Glutamatergic neuron (in vitro differentiated cells): ENCODE results near the gene CARMIL1. TPM values are rescaled to one million over a fixed set of nuclear protein-coding genes. Genes with fewer than 3 reads are reported as not detected.

ENCODE experiments used
- DNase-seq: peaks from one replicate; pipeline ENCODE4 v3.0.0; 2022
- H3K27ac Mint-ChIP-seq: one replicate; pipeline ENCODE4 v1.8.0; 2020; ENCODE audit warnings: mild to moderate bottlenecking, mixed read lengths, inconsistent platforms; ENCODE audit not compliant: unreplicated experiment
- H3K27me3 Mint-ChIP-seq: one replicate; pipeline ENCODE4 v1.8.0; 2020; ENCODE audit warnings: mild to moderate bottlenecking, moderate library complexity, mixed read lengths, inconsistent platforms; ENCODE audit not compliant: unreplicated experiment
- H3K36me3 Mint-ChIP-seq: one replicate; pipeline ENCODE4 v1.8.0; 2020; ENCODE audit warnings: mild to moderate bottlenecking, mixed read lengths, inconsistent platforms; ENCODE audit not compliant: unreplicated experiment
- H3K4me1 Mint-ChIP-seq: one replicate; pipeline ENCODE4 v1.8.0; 2020; ENCODE audit warnings: mild to moderate bottlenecking, low read depth, mixed read lengths, inconsistent platforms; ENCODE audit not compliant: unreplicated experiment
- H3K4me3 Mint-ChIP-seq: one replicate; pipeline ENCODE4 v1.8.0; 2020; ENCODE audit warnings: mild to moderate bottlenecking, mixed read lengths, inconsistent platforms; ENCODE audit not compliant: unreplicated experiment
- H3K9me3 Mint-ChIP-seq: one replicate; pipeline ENCODE4 v1.8.0; 2020; ENCODE audit warnings: mild to moderate bottlenecking, moderate library complexity, mixed read lengths, inconsistent platforms; ENCODE audit not compliant: unreplicated experiment
- CTCF ChIP-seq: fragments of 200-600 bp; sonication (generic); IDR thresholded peaks from one replicate; pipeline ENCODE4 v1.5.0; 2021; ENCODE audit not compliant: partially characterized antibody, unreplicated experiment
- total RNA-seq: library from RNA; stranded (reverse); fragmentation: NEBNext Ultra II Directional; extraction: Animal tissue kit (Norgen Biotek cat#: 25700); gene quantifications from one replicate; pipeline ENCODE4 v1.2.1, GENCODE V29; 2021; ENCODE audit not compliant: unreplicated experiment

Gene CARMIL1
- total RNA-seq, 1 donor from 2014 or later = 4.8 TPM

- H3K4me3 Mint-ChIP-seq = no peak overlapping the region
- peaks cover 3% of the 10 kb centered on the region for H3K9me3 Mint-ChIP-seq
- no peak for DNase-seq
- H3K27ac Mint-ChIP-seq = no peak overlapping the region
- no peak for TF ChIP-seq CTCF
- H3K4me1 Mint-ChIP-seq = peaks cover 15% of the 10 kb centered on the region
- peaks cover 2% of the 10 kb centered on the region for H3K27me3 Mint-ChIP-seq
- H3K36me3 Mint-ChIP-seq = no peaks in the 10 kb centered on the region
Measured at GRCh38 chr6:25603251-25603650, 324.1 kb downstream of the CARMIL1 start.

GRCh38 chr6:25606151-25606550, 327.0 kb downstream of the CARMIL1 start:
- no peak for DNase-seq
- H3K9me3 Mint-ChIP-seq = no peaks in the 10 kb centered on the region
- no peak overlapping the region for H3K4me3 Mint-ChIP-seq
- no peak for TF ChIP-seq CTCF
- H3K4me1 Mint-ChIP-seq = peaks cover 15% of the 10 kb centered on the region
- no peaks in the 10 kb centered on the region for H3K27me3 Mint-ChIP-seq
- no peak overlapping the region for H3K27ac Mint-ChIP-seq
- no peaks in the 10 kb centered on the region for H3K36me3 Mint-ChIP-seq

- H3K9me3 Mint-ChIP-seq = no peaks in the 10 kb centered on the region
- TF ChIP-seq CTCF = no peak
- H3K4me3 Mint-ChIP-seq = no peak overlapping the region
- H3K27me3 Mint-ChIP-seq = no peaks in the 10 kb centered on the region
- H3K36me3 Mint-ChIP-seq = no peaks in the 10 kb centered on the region
- no peak overlapping the region for H3K27ac Mint-ChIP-seq
- peaks cover 15% of the 10 kb centered on the region for H3K4me1 Mint-ChIP-seq
- no peak for DNase-seq
Measured at GRCh38 chr6:25608558-25609174, 329.5 kb downstream of the CARMIL1 start.

GRCh38 chr6:25612666-25613065, 333.5 kb downstream of the CARMIL1 start:
- Mint-ChIP-seq H3K27ac (no peak overlapping the region), H3K27me3 (no peaks in the 10 kb centered on the region), H3K4me1 (peaks cover 1% of the 10 kb centered on the region), H3K4me3 (no peak overlapping the region), H3K36me3 (no peaks in the 10 kb centered on the region), H3K9me3 (no peaks in the 10 kb centered on the region)
- no peak for DNase-seq
- TF ChIP-seq CTCF = no peak

- no peak overlapping the region for H3K27ac Mint-ChIP-seq
- no peaks in the 10 kb centered on the region for H3K27me3 Mint-ChIP-seq
- H3K4me3 Mint-ChIP-seq = no peak overlapping the region
- no peaks in the 10 kb centered on the region for H3K36me3 Mint-ChIP-seq
- DNase-seq = no peak
- no peaks in the 10 kb centered on the region for H3K4me1 Mint-ChIP-seq
- H3K9me3 Mint-ChIP-seq = no peaks in the 10 kb centered on the region
- TF ChIP-seq CTCF = no peak
Measured at GRCh38 chr6:25613415-25613814, 334.2 kb downstream of the CARMIL1 start.
